IMR-90 (cell line): Measurements from ENCODE around the gene MKNK2. TPM values are rescaled to one million over a fixed set of nuclear protein-coding genes. Genes with fewer than 3 reads are reported as not detected.

Source experiments
- ATAC-seq: fragments of 200-7000 bp; cut with Tn5 transposase; 2 replicates; pipeline ENCODE4 v1.9.1; 2020; ENCODE audit warnings: low read depth, mild to moderate bottlenecking, moderate library complexity
- BruUV-seq: library from RNA; stranded (reverse); fragments of 400-500 nt; replicated peaks from 2 replicates; lab custom pipeline; 2021; lab: Mats Ljungman, UMichigan
- CTCF ChIA-PET: fragments of 300-600 bp; formaldehyde crosslinking; extraction: SDS; loops from one replicate; lab custom pipeline; 2021; ENCODE audit warnings: antibody characterized with exemption; lab: Yijun Ruan, JAX
- POLR2A ChIA-PET: fragments of 300-600 bp; sonication (Branson Sonifier 250); formaldehyde crosslinking; loops from one replicate; lab custom pipeline; 2022; ENCODE audit warnings: antibody characterized with exemption; ENCODE audit not compliant: unreplicated experiment; lab: Charles Lee
- DNase-seq: peaks from one replicate; pipeline ENCODE4 v3.0.0; 2013
- H2AFZ ChIP-seq: replicated peaks from 2 replicates; pipeline ENCODE3; 2013; ENCODE audit warnings: low read length, mild to moderate bottlenecking; ENCODE audit not compliant: poor library complexity
- H2AK5ac ChIP-seq: 2 replicates; pipeline ENCODE4 v1.6.1; 2013; ENCODE audit warnings: low read depth, low read length, inconsistent platforms
- H2AK9ac ChIP-seq: replicated peaks from 2 replicates; pipeline ENCODE3; 2013; ENCODE audit warnings: mild to moderate bottlenecking, low read depth, low read length, moderate library complexity; ENCODE audit not compliant: poor library complexity
- H2BK120ac ChIP-seq: 2 replicates; pipeline ENCODE4 v1.6.1; 2013; ENCODE audit warnings: low read depth, low read length, inconsistent platforms
- H2BK15ac ChIP-seq: 3 replicates; pipeline ENCODE4 v1.6.1; 2013; ENCODE audit warnings: low read depth, low read length, inconsistent platforms
- H2BK20ac ChIP-seq: 2 replicates; pipeline ENCODE4 v1.6.1; 2013; ENCODE audit warnings: low read depth, mild to moderate bottlenecking, inconsistent platforms, low read length, moderate library complexity
- H2BK5ac ChIP-seq: 2 replicates; pipeline ENCODE4 v1.6.1; 2013; ENCODE audit warnings: mild to moderate bottlenecking, low read depth, low read length, inconsistent platforms; ENCODE audit not compliant: poor library complexity, severe bottlenecking
- H3K14ac ChIP-seq: replicated peaks from 2 replicates; pipeline ENCODE4 v1.6.1; 2013; ENCODE audit warnings: low read depth, low read length, inconsistent platforms
- H3K18ac ChIP-seq: 2 replicates; pipeline ENCODE4 v1.6.1; 2013; ENCODE audit warnings: low read depth, low read length, control low read depth
- H3K23ac ChIP-seq: 2 replicates; pipeline ENCODE4 v1.6.1; 2013; ENCODE audit warnings: low read depth, low read length, inconsistent platforms
- H3K27ac ChIP-seq: 2 replicates; pipeline ENCODE4 v1.5.1; 2013; ENCODE audit warnings: mild to moderate bottlenecking, control low read depth, low read length; ENCODE audit not compliant: insufficient read depth
- H3K27me3 ChIP-seq: 2 replicates; pipeline ENCODE4 v1.6.1; 2013; ENCODE audit warnings: low read length; ENCODE audit not compliant: control insufficient read depth, insufficient read depth
- H3K36me3 ChIP-seq: 2 replicates; pipeline ENCODE4 v1.6.1; 2013; ENCODE audit warnings: low read length, mixed read lengths; ENCODE audit not compliant: control insufficient read depth, insufficient read depth
- H3K4ac ChIP-seq: 2 replicates; pipeline ENCODE4 v1.6.1; 2013; ENCODE audit warnings: low read depth, low read length, inconsistent platforms
- H3K4me1 ChIP-seq: 2 replicates; pipeline ENCODE4 v1.6.1; 2013; ENCODE audit warnings: low read length, mixed read lengths; ENCODE audit not compliant: control insufficient read depth, insufficient read depth
- H3K4me2 ChIP-seq: 2 replicates; pipeline ENCODE4 v1.6.1; 2013; ENCODE audit warnings: low read depth, mild to moderate bottlenecking, control low read depth, low read length, moderate library complexity
- H3K4me3 ChIP-seq: 2 replicates; pipeline ENCODE4 v1.5.1; 2013; ENCODE audit warnings: low read depth, mild to moderate bottlenecking, control low read depth, low read length, moderate library complexity; ENCODE audit not compliant: insufficient read depth
- H3K56ac ChIP-seq: 2 replicates; pipeline ENCODE4 v1.6.1; 2013; ENCODE audit warnings: low read length, inconsistent platforms; ENCODE audit not compliant: insufficient read depth; ENCODE audit errors: extremely low read depth
- H3K79me1 ChIP-seq, 2 experiments: 2 replicates each; pipeline ENCODE4 v1.6.1; 2013; ENCODE audit warnings: low read length in 2 of 2, inconsistent platforms in 1 of 2, low read depth in 1 of 2
- H3K9ac ChIP-seq: 2 replicates; pipeline ENCODE4 v1.6.1; 2013; ENCODE audit warnings: low read depth, low read length, control low read depth
- H3K9me1 ChIP-seq: 2 replicates; pipeline ENCODE4 v1.6.1; 2013; ENCODE audit warnings: low read length, inconsistent platforms; ENCODE audit not compliant: insufficient read depth
- H3K9me3 ChIP-seq: 2 replicates; pipeline ENCODE4 v1.6.1; 2013; ENCODE audit warnings: low read length; ENCODE audit not compliant: control insufficient read depth, insufficient read depth
- H4K20me1 ChIP-seq: 2 replicates; pipeline ENCODE4 v1.6.1; 2013; ENCODE audit warnings: low read length, inconsistent platforms; ENCODE audit not compliant: insufficient read depth
- H4K5ac ChIP-seq: 2 replicates; pipeline ENCODE4 v1.6.1; 2013; ENCODE audit warnings: mild to moderate bottlenecking, low read depth, low read length, control low read depth
- H4K8ac ChIP-seq, 2 experiments: 2 replicates each; pipeline ENCODE4 v1.6.1; 2013; ENCODE audit warnings: low read depth in 2 of 2, low read length in 2 of 2, control low read depth in 1 of 2, inconsistent platforms in 1 of 2
- H4K91ac ChIP-seq: 2 replicates; pipeline ENCODE4 v1.6.1; 2013; ENCODE audit warnings: low read depth, low read length, inconsistent platforms; ENCODE audit not compliant: insufficient read depth
- CEBPB ChIP-seq: IDR thresholded peaks from 2 replicates; pipeline ENCODE4 v1.6.1; 2012; ENCODE audit warnings: low read depth, low read length, improper control_type of control experiment
- USF2 ChIP-seq: fragments of 150-350 bp; IDR thresholded peaks from 2 replicates; pipeline ENCODE4 v1.6.1; 2017; ENCODE audit warnings: mild to moderate bottlenecking, antibody characterized with exemption, low read length, low read depth
- WGBS, 2 experiments: methylation state at CpG; one replicate each; pipeline versions ENCODE4 v1.1.5 to v1.1.7; 2013; ENCODE audit warnings: missing lambda C conversion rate in 2 of 2; ENCODE audit not compliant: insufficient read length in 1 of 2; ENCODE audit errors: extremely low coverage in 2 of 2; 5-methylcytosine and 5-hydroxymethylcytosine counted together
- dilution Hi-C: fragments of 300-500 bp; cut with HindIII; formaldehyde crosslinking; loops from one replicate; pipeline ENCODE4 v1.14.3; 2018; ENCODE audit warnings: low sequenced_read_pairs; ENCODE audit not compliant: unreplicated experiment
- in situ Hi-C: fragments of 300-500 bp; cut with MboI; formaldehyde crosslinking; loops from 3 replicates; pipeline ENCODE4 v1.14.3; 2019; ENCODE audit warnings: low sequenced_read_pairs, inconsistent platforms, mixed read lengths
- intact Hi-C: fragments of 100-400 bp; cut with micrococcal nuclease; formaldehyde crosslinking; loops from 2 replicates; pipeline ENCODE4 v1.10.0; 2022
- polyA plus RNA-seq, 3 experiments: library from polyadenylated mRNA; depleted of rRNA; stranded (reverse); fragments of >200 nt; gene quantifications; 2 replicates each; pipeline ENCODE4 v1.2.3, GENCODE V29; 2012; ENCODE audit warnings: low replicate concordance in 1 of 3
- total RNA-seq: library from RNA; depleted of rRNA; stranded (reverse); fragments of >200 nt; gene quantifications from 2 replicates; pipeline ENCODE4 v1.2.3, GENCODE V29; 2012

MKNK2 gene
- total and polyA plus RNA-seq, 2 of the 4 experiments (the other 2 are of a cell fraction) = 21.9 to 31.8 TPM

- peak overlapping the region; percentile 89 for H2AK5ac ChIP-seq
- no peak for ATAC-seq
- DNase-seq = peak; percentile 61
- dilution Hi-C loops = no loop called here
- peak overlapping the region; percentile 93 for H3K27ac ChIP-seq
- H2BK5ac ChIP-seq = peak overlapping the region; percentile 96
- peaks cover 15% of the 10 kb centered on the region for H3K9me1 ChIP-seq
- POLR2A ChIA-PET = no interaction called here
- 51% methylated on average over 3 of the region's 24 CpGs; no CpG with 5 or more reads in 1 of the 2 experiments for WGBS, 2 experiments
- no TSS peak for BruUV-seq
- H3K79me1 ChIP-seq = peaks cover 5 to 39% of the 10 kb centered on the region in 2 experiments; a peak in 3 of 4 replicates
- peak overlapping the region; percentile 89; the same call in 2 of the 3 replicates for H2BK15ac ChIP-seq
- H4K8ac ChIP-seq = peak overlapping the region; percentile 93 to 98
- H3K4me1 ChIP-seq = peaks cover 32% of the 10 kb centered on the region
- TF ChIP-seq CEBPB (peak; percentile 89), USF2 (no peak)
- peak overlapping the region; percentile 98 for H2AK9ac ChIP-seq
- in situ Hi-C loops = no loop called here
- H2AFZ ChIP-seq = peak overlapping the region; percentile 79
- peak overlapping the region; percentile 92 for H2BK20ac ChIP-seq
- peak overlapping the region; percentile 37 for H3K18ac ChIP-seq
- H3K27me3 ChIP-seq = no peaks in the 10 kb centered on the region
- peak overlapping the region; percentile 98 for H3K4ac ChIP-seq
- peak overlapping the region; percentile 97 for H4K91ac ChIP-seq
- H3K9me3 ChIP-seq = no peaks in the 10 kb centered on the region
- H3K23ac ChIP-seq = peak overlapping the region; percentile 92
- H3K9ac ChIP-seq = peak overlapping the region; percentile 27; the same call in 1 of the 2 replicates
- no peaks in the 10 kb centered on the region for H4K20me1 ChIP-seq
- H4K5ac ChIP-seq = peak overlapping the region; percentile 98
- peak overlapping the region; percentile 74; the same call in 1 of the 2 replicates for H3K56ac ChIP-seq
- intact Hi-C loops = no loop called here
- H3K4me2 ChIP-seq = no peak overlapping the region; the same call in 1 of the 2 replicates
- CTCF ChIA-PET = no interaction called here
- peak overlapping the region; percentile 95 for H3K14ac ChIP-seq
- no peak overlapping the region for H3K4me3 ChIP-seq
- no peaks in the 10 kb centered on the region for H3K36me3 ChIP-seq
- H2BK120ac ChIP-seq = peak overlapping the region; percentile 96
Measured at GRCh38 chr19:2059422-2060201, 8.6 kb upstream of the MKNK2 start.
